Stimulated activated CD4-positive, alpha-beta T cell treated with anti-CD3 and anti-CD28 coated beads, Interleukin-12 subunit alpha, Interleukin-12 subunit beta, amount 100 ng/mL, for 48 hours (primary cell): Measurements from ENCODE around the gene TIE1.
A peak's percentile ranks its signal among the peaks of the same experiment; 100 is the strongest.
"Not testable (repeated sequence)": the region's sequence is repeated elsewhere in the genome, so short reads cannot be mapped to it uniquely, and the experiment has no call there.

Experiments
- DNase-seq, 3 donors: peaks; one replicate each; pipeline ENCODE4 v3.0.0-alpha.2; 2020; ENCODE audit warnings: low read depth in 2 of 3, low spot score in 1 of 3

The TIE1 gene

GRCh38 chr1:43358746-43359693, 58.2 kb downstream of the TIE1 start, which contains the start of gene CDC20:
Gene CDC20, plus strand, starts transcription at chr1:43358981. Its CDS starts 235 bp downstream, at chr1:43359216.
- peak; percentile 99 for DNase-seq

DNA sequence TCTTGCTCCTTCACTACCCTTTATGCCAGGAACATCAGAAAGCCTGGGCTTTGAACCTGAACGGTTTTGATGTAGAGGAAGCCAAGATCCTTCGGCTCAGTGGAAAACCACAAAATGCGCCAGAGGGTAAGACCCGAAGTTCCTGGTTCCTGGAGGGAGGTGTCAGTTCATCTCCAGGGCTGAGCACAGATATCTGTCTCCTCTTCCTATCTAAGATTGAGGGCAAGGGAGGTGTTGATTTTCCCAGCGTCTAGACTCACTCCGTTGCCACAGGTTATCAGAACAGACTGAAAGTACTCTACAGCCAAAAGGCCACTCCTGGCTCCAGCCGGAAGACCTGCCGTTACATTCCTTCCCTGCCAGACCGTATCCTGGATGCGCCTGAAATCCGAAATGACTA, 58.9 kb downstream of the TIE1 start:
- DNase-seq: no peak

DNA sequence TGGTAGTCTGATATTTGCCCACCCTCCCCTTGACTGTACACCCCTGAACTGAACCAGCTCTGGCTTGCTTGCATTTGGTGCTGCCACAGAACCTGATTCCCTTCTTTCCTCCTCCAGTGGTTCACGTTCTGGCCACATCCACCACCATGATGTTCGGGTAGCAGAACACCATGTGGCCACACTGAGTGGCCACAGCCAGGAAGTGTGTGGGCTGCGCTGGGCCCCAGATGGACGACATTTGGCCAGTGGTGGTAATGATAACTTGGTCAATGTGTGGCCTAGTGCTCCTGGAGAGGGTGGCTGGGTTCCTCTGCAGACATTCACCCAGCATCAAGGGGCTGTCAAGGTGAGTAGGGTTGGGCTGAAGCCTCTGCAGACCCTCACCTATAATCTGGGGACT, 59.8 kb downstream of the TIE1 start:
- DNase-seq: no peak

DNA sequence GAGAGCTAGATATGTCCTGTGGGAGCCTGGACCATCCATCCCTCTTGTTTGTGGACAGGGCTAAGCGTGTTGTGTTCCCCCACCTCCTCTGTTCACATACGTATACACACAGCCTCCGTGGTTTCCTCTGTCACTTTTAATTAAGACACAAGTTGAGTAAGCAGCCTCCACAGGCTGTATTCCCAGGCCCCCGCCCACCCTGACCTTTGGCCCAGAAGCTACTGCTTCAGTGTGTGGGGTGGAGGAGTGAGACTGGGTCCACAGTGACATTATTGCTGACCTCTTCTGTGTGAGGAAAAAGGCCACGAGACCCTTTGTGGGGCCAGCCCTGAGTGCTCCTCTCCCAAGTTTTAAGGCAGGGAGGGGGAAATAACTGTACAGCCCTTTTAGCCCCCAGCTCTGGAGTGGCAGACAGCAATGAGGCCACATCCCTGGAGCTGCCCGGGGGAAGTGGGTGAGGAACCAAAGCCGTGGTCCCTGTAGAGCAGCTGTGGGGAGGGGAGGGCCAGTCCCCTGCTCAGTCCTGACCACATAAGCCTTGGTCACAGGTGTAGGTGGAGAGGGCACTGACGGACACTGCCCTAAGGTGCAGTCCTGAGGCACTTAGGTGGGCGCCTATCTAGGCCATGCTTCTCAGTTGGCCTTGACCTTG, 62.6 kb downstream of the TIE1 start:
- DNase-seq: no peak

DNA sequence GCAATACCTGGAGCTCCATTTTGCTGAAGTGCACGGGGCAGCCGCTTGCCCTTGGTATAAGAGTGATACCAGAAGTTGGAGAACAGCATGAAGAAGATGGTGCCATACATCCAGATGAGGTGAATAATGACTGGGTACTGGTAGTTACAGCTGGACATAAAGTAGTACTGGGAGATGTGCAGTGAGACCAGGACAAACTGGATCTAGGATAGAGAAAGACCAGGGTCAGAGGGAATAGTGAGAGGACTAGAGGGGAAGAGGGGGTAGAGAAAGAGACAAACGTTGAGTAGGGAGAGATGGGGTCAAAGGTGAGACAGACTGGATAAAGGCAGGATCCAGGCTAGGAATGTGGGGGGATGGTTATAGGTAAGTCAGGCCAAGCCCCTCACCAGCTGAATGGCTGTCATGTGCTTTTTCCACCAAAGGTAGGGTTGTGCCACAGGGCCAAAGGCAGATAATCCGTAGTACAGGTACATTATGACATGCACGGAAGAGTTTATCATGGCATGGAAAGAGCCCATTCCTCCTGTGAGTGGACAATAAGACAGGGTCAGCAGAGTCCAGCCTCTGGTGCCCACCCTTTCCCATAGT, 63.2 kb downstream of the TIE1 start:
- DNase-seq: no peak

DNA sequence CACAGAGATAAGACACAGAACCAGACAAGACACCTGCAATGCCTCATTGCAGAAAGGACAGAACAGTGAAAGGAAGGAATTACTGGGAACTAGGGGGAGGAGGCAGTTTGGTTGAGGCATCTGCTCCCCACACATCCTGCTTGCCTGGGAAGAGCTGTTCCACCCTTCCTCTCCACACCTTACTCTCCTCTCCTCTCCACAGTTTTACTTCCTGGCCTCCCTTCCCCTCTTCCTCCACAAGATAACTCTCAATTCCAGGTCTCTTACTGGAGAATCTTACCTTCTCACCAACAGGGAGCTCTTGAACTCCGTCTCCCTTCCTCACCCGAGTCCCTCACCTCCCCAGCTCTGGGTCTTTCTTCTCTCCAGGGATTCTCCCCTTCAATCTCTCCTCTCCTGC, 64.9 kb downstream of the TIE1 start:
- no peak for DNase-seq

GRCh38 chr1:43366179-43366578, 65.4 kb downstream of the TIE1 start:
- DNase-seq: no peak

GRCh38 chr1:43366601-43367025, 65.8 kb downstream of the TIE1 start:
- no peak for DNase-seq

GRCh38 chr1:43367026-43367903, 66.5 kb downstream of the TIE1 start:
- peak in 2 of 3 donors; percentile 8 to 58 for DNase-seq

DNA sequence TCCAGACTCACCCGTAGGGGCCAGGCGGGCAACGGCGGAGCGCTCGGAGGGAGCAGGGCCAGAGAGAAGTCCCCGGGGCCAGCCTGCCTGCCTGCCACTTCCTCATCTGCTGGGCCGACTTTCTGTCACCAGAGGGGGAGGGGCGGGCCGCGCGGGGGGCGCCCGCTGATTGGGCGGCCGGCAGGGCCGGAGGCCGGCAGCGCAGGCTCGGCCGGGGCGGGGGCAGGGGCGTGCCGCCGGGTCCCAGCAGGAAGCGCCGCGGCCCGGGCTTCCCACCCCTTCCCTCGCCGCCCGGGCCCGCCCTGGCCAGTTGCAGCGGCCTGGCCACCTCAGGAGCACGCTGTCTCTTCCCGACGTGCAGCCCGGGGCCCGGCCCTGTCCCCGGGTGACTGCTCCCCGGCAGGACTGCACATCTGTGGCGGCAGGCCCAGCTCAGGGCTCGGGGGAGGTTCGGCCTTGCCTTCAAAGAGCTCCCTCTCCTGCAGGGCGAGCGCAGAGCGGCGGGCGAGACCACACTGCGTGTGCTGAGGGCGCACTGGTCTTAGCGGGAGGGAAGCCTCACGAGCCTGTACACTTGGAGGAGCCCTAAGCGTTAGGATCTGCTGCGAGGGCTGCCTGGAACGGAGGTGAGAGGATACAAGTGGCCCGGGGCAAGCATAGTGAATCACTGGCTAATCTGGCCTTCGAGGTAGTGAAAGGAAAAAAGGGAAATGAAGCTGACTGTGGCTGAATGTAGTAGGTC, 67.3 kb downstream of the TIE1 start, which contains the start of gene ELOVL1:
Gene ELOVL1, minus strand, starts transcription at position 108 of the 742 bp plus-strand sequence. CDS start 2,402 bp downstream, outside the sequence.
- peak; percentile 77 to 91 (median 84) for DNase-seq

- DNase-seq: no peak
These were observed 67.9 kb downstream of the TIE1 start for GRCh38 chr1:43368646-43369020.

- not testable (repeated sequence) for DNase-seq
These were observed 69.0 kb downstream of the TIE1 start for GRCh38 chr1:43369779-43370178.

DNA sequence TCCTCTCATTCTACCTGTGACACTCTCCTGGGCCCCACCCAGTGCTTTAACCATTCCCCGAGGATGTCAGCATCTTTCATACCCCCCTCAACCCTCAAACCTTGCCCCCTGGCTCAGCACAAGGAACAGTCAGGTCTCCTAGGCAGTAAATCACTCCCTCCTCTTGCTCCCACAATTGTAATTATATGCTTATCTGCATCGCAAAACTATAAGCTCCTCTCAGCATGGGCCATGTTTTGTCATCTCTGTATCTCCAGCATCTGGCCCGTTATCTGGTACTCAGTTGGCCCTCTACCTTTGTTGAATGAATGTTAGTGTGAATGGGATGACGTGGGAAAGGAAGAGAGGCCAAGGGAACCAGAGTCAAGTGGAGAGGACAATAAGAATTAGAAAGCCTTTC, 69.8 kb downstream of the TIE1 start:
- DNase-seq: no peak

- DNase-seq: no peak
These were observed 71.4 kb downstream of the TIE1 start for GRCh38 chr1:43372172-43372571.
